Stimulated activated CD8-positive, alpha-beta memory T cell treated with anti-CD3 and anti-CD28 coated beads, Interleukin-7, amount 100 ng/mL, for 24 hours (primary cell): Measurements from ENCODE around the gene CAV1.
"Not testable (repeated sequence)": the region's sequence is repeated elsewhere in the genome, so short reads cannot be mapped to it uniquely, and the experiment has no call there.

Experiments
- DNase-seq: peaks from one replicate; pipeline ENCODE4 v3.0.0-alpha.2; 2020; ENCODE audit warnings: low read depth

CAV1 gene

GRCh38 chr7:116582806-116583444 is 58.1 kb downstream of the CAV1 start:
- DNase-seq, result no peak

- no peak for DNase-seq
Observed at GRCh38 chr7:116583653-116584052, 58.8 kb downstream of the CAV1 start.

- no peak for DNase-seq
Observed at GRCh38 chr7:116584721-116585120, 59.9 kb downstream of the CAV1 start.

GRCh38 chr7:116585392-116585791 is 60.6 kb downstream of the CAV1 start:
- DNase-seq, result no peak

- no peak for DNase-seq
Observed at GRCh38 chr7:116585967-116586366, 61.1 kb downstream of the CAV1 start.

- not testable (repeated sequence) for DNase-seq
Observed at GRCh38 chr7:116587200-116587599, 62.4 kb downstream of the CAV1 start.

GRCh38 chr7:116588225-116588624 is 63.4 kb downstream of the CAV1 start:
- DNase-seq, result no peak

- DNase-seq, result no peak
Observed at GRCh38 chr7:116588641-116589594, 64.1 kb downstream of the CAV1 start.

- no peak for DNase-seq
Observed at GRCh38 chr7:116591202-116592040, 66.6 kb downstream of the CAV1 start.

GRCh38 chr7:116592041-116592355 is 67.2 kb downstream of the CAV1 start:
- DNase-seq, result no peak

- no peak for DNase-seq
Observed at GRCh38 chr7:116592445-116592844, 67.6 kb downstream of the CAV1 start.

GRCh38 chr7:116593359-116594075 is 68.7 kb downstream of the CAV1 start:
- no peak for DNase-seq

GRCh38 chr7:116595063-116595462 is 70.2 kb downstream of the CAV1 start:
- no peak for DNase-seq

GRCh38 chr7:116597384-116597783 is 72.5 kb downstream of the CAV1 start:
- DNase-seq, result no peak

GRCh38 chr7:116598278-116598677 is 73.4 kb downstream of the CAV1 start:
- no peak for DNase-seq

- DNase-seq, result no peak
Observed at GRCh38 chr7:116598861-116599260, 74.0 kb downstream of the CAV1 start.

GRCh38 chr7:116601426-116601825 is 76.6 kb downstream of the CAV1 start:
- DNase-seq, result no peak

GRCh38 chr7:116607299-116607698 is 82.5 kb downstream of the CAV1 start:
- DNase-seq, result no peak

- no peak for DNase-seq
Observed at GRCh38 chr7:116610210-116610609, 85.4 kb downstream of the CAV1 start.

GRCh38 chr7:116610721-116611120 is 85.9 kb downstream of the CAV1 start:
- no peak for DNase-seq
